ENCODE results near the gene LYSMD1.

GRCh38 chr1:151189637-151190445 lies 24.1 kb upstream of the LYSMD1 start, which contains the start of gene VPS72:
- TF ChIP-seq ZNF398 (tag by site-specific recombination; IDR thresholded peaks at IDR 0.05) (peak; percentile 40; the same call in 1 of the 2 replicates), ATF2 (tag by site-specific recombination; IDR thresholded peaks at IDR 0.05; ENCODE audit: low read depth) (no peak), CTCF (tag by site-specific recombination; IDR thresholded peaks at IDR 0.05) (peak; percentile 48), EGR2 (tag by site-specific recombination; IDR thresholded peaks at IDR 0.05; ENCODE audit: low read depth) (no peak), ZNF544 (tag by site-specific recombination; IDR thresholded peaks at IDR 0.05) (no peak), KLF10 (tag by site-specific recombination; IDR thresholded peaks at IDR 0.05) (peak; percentile 74; the same call in 1 of the 2 replicates), ZNF274 (IDR thresholded peaks at IDR 0.05; ENCODE audit: low read length) (no peak), ZNF274 (tag by site-specific recombination; IDR thresholded peaks at IDR 0.05; ENCODE audit: borderline replicate concordance) (no peak), ZFP3 (tag by site-specific recombination; IDR thresholded peaks at IDR 0.05; ENCODE audit: low read depth) (no peak), ZNF433 (tag by site-specific recombination; IDR thresholded peaks at IDR 0.05; ENCODE audit: low read depth) (no peak), ZNF830 (tag by site-specific recombination; IDR thresholded peaks at IDR 0.05; ENCODE audit: low read depth) (no peak), ZNF76 (tag by site-specific recombination; IDR thresholded peaks at IDR 0.05; ENCODE audit: borderline replicate concordance, low read depth) (peak; percentile 89), ZNF645 (tag by site-specific recombination; IDR thresholded peaks at IDR 0.05) (no peak), ZFP41 (tag by site-specific recombination; IDR thresholded peaks at IDR 0.05; ENCODE audit: borderline replicate concordance) (no peak)
